Esophagus squamous epithelium (tissue), 4 donors: ENCODE results near the gene CTPS1.

ENCODE experiments used
- POLR2A ChIP-seq, 4 donors: fragments of 450-650 bp; IDR thresholded peaks; one replicate each; pipeline ENCODE4 v1.6.1; 2017; ENCODE audit warnings: antibody characterized with exemption in 4 of 4, mild to moderate bottlenecking in 4 of 4, moderate library complexity in 3 of 4
- TF ChIP-seq, protein P1 (sequence below), 6 experiments: fragments of 450-650 bp in 4 of 6; fragments of 200-600 bp in 2 of 6; sonication (generic) in 2 of 6; IDR thresholded peaks; one replicate each; pipeline ENCODE4 v1.5.1; 2016 to 2019; ENCODE audit warnings: antibody characterized with exemption in 6 of 6, mild to moderate bottlenecking in 4 of 6, moderate library complexity in 4 of 6

DNA sequence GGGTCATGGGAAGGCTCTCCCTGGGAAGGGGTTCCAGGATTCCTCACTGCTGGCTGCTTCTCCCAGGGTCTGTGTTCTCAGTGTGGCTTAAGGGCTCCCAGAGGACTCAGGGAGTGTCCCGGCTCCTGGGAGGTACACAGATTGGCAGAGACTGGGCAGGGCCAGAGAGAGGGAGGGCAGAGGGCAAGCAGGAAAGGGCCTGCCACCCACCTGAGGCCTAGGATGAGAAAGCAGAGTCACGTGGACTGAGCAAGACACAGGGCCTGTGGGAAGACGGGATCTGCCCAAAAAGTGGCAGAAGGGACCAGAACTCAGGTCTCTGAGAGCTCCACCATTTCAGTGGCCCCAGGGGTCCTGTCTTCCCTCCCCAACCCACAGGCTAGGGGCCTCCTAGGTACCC, 41.2 kb downstream of the CTPS1 start:
- TF ChIP-seq, protein P1, sequence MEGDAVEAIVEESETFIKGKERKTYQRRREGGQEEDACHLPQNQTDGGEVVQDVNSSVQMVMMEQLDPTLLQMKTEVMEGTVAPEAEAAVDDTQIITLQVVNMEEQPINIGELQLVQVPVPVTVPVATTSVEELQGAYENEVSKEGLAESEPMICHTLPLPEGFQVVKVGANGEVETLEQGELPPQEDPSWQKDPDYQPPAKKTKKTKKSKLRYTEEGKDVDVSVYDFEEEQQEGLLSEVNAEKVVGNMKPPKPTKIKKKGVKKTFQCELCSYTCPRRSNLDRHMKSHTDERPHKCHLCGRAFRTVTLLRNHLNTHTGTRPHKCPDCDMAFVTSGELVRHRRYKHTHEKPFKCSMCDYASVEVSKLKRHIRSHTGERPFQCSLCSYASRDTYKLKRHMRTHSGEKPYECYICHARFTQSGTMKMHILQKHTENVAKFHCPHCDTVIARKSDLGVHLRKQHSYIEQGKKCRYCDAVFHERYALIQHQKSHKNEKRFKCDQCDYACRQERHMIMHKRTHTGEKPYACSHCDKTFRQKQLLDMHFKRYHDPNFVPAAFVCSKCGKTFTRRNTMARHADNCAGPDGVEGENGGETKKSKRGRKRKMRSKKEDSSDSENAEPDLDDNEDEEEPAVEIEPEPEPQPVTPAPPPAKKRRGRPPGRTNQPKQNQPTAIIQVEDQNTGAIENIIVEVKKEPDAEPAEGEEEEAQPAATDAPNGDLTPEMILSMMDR (IDR thresholded peaks at IDR 0.05), result no peak
- TF ChIP-seq POLR2A (IDR thresholded peaks at IDR 0.05), result no peak
